Dermis blood vessel endothelial cell (primary cell): ENCODE measurements around the gene AVEN. TPM values are rescaled to one million over a fixed set of nuclear protein-coding genes. Genes with fewer than 3 reads are reported as not detected.
A peak's percentile ranks its signal among the peaks of the same experiment; 100 is the strongest.

Experiments used
- DNase-seq: peaks from one replicate; pipeline ENCODE4 v3.0.0; 2010
- total RNA-seq: library from RNA; depleted of rRNA; stranded (reverse); fragments of >200 nt; gene quantifications from 2 replicates; pipeline ENCODE4 v1.2.3, GENCODE V29; 2014

AVEN gene
- total RNA-seq, 1 donor from 2014 or later = 32.2 TPM

GRCh38 chr15:33982516-33982915, 56.5 kb downstream of the AVEN start:
- DNase-seq = no peak

GRCh38 chr15:33980159-33980558, 58.8 kb downstream of the AVEN start:
- DNase-seq = no peak

GRCh38 chr15:33975022-33975565, 63.9 kb downstream of the AVEN start:
- DNase-seq = no peak

DNA sequence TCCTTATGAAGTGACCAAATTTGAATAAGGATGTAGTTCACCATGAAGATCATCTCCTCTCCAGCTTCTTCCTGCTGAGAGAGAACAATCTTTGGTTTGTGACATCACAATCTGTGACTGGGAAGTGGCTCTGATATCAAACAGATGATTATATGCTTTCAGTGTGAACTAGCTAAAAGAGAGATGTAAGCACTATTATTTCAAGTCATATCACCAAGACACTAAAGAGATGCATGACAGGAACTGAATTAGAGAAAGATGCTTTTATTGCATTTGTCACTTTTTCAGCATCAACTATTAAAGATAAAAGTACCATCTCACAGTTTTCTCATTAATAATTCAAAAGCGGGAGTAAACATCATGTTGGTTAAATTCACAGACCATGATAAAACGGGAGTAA, 67.2 kb downstream of the AVEN start:
- DNase-seq = no peak

GRCh38 chr15:33968821-33969220, 70.2 kb downstream of the AVEN start:
- DNase-seq = no peak

GRCh38 chr15:33968224-33968623, 70.8 kb downstream of the AVEN start, which contains the start of gene CHRM5:
TSS of gene CHRM5 (plus strand) at chr15:33968497. CDS start at chr15:34062718, 94,221 bp downstream.
- DNase-seq = peak; percentile 19

GRCh38 chr15:33964665-33965040, 74.4 kb downstream of the AVEN start:
- DNase-seq = no peak

- peak; percentile 68 for DNase-seq
Measured at GRCh38 chr15:33963831-33964664, 75.0 kb downstream of the AVEN start.

DNA sequence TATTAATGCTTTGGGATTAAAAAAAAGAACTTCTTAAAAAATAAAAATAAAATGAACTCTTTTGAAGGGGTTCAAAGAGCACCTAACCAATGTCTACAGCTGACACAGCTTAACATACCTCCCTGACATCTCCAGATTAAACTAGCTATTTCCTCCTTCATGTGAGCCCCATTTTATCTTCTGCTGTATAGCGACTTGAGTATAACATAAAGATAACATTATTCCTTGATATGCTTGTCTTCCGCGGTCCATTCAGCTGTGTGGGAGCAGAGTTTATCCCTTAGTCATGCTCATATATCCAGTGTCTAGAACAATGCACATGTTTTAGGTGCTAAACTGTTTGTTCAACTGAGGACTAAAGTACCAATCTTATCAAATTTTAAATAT, 78.5 kb downstream of the AVEN start:
- no peak for DNase-seq

DNA sequence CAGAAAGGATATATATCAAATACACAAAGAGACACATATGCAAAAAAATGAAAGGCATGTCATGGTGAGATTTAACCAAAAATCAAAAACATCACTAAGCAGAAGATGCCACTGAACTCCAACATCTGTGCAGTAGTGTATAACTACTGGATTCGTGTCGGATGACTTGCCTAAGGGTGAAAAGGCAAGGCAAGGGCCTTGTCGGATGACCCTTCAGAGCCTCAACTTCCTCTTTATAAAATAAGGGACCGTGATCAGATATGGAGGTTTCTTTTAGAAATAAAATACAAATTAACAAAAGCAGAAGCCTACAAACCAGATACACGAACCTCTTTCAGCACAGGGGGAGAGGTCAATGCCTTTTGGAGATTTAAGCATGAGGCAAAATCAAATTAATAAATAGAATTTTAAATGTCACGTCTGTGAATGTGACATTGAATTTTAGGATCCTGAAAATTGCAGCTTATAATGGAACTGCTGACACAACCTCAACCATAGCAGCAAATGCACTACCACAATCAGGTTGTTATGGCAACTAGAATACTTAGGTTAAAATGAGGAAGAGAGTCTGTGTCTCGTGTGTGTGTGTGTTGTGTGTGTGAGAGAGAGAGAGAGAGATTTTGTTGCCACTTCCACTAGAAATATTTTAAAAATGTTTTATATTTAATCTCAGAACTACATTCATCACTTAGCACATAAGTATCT, 79.0 kb downstream of the AVEN start:
- DNase-seq = no peak

DNA sequence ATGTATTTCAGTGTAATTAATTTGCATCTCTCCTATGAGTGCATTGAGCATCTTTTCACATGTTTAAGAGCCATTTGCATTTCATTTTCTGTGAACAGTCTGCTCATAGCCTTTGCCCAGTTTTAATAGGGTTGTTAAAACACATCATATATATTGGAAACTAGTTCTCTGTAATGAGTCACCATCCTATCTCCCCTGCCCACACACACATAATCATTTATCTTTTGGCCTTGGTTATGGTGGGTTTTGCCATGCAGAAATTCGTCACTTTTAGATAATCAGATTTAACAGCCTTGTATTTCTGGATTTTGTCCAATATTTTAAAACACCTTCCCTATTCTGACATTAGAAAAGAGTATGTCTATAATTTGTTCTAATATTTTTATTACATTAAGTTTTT, 82.6 kb downstream of the AVEN start:
- DNase-seq = no peak

GRCh38 chr15:33955945-33956344, 83.1 kb downstream of the AVEN start:
- no peak for DNase-seq

GRCh38 chr15:33946152-33946551, 92.9 kb downstream of the AVEN start:
- DNase-seq = no peak

- no peak for DNase-seq
Measured at GRCh38 chr15:33941279-33942063, 97.5 kb downstream of the AVEN start.

- no peak for DNase-seq
Measured at GRCh38 chr15:33934921-33935320, 104.1 kb downstream of the AVEN start.

DNA sequence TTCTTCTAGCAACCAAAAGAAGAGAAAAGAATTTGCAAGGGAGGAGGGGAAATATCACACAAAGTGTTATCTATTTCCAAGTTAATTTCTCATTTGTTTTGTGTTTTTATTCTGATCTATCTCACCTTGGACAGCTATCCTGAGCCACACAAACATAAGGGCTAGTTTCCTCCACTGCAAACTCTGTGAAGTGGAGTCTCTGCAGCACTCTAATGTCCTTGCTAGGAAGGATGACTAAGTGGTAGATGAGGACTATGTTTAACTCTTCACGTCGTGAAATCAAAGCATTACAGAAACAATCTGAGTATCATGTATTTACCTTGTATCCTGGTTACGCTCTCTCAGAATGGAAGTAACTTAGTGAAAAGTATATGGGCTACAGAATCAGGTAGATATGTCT, 104.6 kb downstream of the AVEN start:
- DNase-seq = peak; percentile 10

DNA sequence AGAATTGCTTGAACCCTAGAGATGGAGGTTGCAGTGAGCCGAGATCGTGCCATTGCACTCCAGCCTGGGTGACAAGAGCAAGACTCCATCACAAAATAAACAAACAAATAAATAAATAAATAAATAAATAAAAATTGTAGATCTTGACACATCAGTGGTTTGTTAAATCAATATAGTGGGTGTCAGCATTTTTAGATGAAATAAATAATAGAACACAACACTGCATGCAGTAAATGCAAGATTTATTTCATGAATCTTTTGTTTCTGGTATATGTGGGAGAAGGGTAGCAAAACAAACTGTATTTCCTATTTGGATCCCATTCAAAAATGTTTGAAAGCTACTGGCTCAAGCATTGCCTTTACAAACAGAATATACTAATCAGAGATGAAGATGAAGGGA, 106.3 kb downstream of the AVEN start:
- peak; percentile 25 for DNase-seq

- DNase-seq = no peak
Measured at GRCh38 chr15:33926260-33926659, 112.7 kb downstream of the AVEN start.

DNA sequence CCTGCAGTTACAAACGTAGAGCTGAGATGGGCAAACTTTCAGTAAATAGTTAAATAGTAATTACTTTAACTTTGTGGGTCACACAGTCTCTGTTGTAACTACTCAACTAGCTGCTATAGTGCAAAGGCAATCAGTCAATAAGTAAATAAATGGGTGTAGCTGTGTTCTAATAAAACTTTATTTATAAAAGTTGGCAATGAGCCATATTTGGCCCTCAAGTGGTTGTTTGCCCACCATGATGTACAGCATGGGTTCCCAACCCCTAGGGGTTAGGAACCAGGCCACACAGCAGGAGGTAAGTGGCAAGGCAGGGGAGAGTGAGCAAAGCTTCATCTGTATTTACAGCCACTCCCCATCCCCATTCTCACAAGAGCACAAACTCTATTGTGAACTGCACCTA, 115.6 kb downstream of the AVEN start:
- no peak for DNase-seq

DNA sequence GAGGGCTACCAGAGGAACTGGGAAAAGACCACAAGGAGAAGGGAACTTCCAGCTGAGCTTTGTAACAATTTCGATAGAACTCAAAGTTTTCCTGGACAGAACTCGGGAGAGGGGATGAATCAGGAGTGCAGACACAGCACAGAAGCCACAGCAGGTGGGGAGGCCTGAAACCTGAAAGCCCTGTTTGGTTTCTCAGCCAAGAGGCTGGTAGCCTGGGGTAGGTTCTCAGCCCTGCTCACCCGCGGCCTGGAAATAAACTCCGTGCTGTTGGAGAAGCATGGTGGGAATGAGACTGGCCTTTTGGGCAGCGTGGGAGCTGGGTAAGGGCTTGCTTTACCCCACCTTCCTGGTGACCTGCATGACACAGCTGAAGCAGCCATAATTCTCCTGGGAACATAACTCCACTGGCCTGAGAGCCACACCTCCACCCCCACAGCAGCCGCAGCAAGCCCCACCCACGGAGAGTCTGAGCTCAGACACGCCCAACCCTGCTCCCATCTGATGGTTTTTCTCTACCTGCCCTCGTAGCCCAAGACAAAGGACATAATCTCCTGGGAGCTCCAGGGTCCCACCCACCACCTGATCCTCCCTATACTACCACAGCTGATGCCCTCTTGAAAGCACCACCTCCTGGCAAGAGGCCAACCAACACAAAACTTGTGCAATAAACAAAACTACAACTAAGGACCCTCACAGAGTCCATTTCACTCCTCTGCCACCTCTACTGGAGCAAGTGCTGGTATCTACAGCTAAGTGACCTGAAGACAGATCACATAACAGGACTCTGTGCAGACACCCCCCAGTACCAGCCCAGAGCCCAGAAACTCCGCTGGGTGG, 123.2 kb downstream of the AVEN start:
- no peak for DNase-seq

DNA sequence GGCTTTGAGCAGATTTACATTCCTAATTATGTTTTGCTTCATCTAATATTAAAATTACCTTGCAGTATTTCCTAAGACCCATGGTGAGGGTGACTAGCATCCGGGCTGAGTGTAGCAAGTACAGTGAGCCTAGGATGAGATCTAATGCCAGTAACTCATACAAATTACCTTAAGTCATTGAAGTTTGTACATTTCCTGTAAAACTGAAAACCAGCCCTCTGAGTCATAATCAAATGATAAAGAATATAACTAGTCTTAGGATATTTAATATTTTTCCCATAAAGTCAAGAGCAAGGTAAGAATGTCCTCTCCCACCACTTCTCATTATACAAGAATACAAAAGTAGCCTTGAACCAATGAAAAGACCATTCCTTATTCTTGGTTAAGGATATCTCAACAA, 125.5 kb downstream of the AVEN start:
- DNase-seq = peak; percentile 29

DNA sequence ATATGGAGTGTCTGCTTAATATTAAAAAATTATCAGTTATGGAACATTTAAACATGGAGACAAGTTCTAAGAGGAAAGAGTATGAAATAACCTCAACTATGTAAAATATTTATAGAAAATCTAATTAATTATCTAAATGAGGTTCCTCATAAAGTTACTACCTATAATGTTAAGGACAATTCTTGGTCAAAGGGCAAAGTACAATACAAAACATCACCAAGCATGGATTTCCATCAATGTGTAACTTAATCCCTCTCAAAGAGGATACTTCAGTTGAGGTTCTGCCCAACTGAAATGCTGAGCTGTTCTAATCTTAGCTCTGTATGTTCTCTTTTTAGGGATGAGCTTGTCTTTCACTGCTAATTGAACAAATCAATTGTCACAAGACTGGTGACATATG, 126.7 kb downstream of the AVEN start:
- no peak for DNase-seq
